Stimulated activated CD4-positive, alpha-beta T cell treated with anti-CD3 and anti-CD28 coated beads, TNF-alpha, amount 100 ng/mL, for 1 hour (primary cell): ENCODE measurements around the gene PCCA.

Experiments used
- DNase-seq, 3 donors: peaks; one replicate each; pipeline ENCODE4 v3.0.0-alpha.2; 2020; ENCODE audit warnings: low read depth in 3 of 3, low spot score in 1 of 3

PCCA gene

GRCh38 chr13:100536643-100537180, 447.8 kb downstream of the PCCA start:
- DNase-seq = no peak

DNA sequence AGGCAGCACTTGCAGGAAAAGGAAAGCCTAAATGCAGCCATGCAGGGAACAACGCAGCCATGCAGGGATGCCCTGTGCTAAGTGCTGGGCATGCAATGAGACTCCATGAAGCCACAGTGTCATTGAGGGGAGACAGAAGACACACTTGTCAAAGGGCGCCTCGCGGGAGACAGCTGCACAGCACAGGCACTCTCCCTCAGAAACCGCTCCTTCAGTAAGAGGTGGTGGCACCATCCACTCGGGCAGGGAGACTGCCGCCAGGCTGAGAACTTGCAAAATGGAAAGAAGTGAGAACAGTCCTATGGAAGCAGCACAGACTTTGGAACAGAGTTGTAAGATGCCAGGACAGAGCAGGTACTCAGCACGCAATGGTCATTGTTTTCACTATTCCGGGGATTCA, 448.6 kb downstream of the PCCA start:
- DNase-seq = no peak

- no peak for DNase-seq
These were observed 449.1 kb downstream of the PCCA start for GRCh38 chr13:100537951-100538462.

DNA sequence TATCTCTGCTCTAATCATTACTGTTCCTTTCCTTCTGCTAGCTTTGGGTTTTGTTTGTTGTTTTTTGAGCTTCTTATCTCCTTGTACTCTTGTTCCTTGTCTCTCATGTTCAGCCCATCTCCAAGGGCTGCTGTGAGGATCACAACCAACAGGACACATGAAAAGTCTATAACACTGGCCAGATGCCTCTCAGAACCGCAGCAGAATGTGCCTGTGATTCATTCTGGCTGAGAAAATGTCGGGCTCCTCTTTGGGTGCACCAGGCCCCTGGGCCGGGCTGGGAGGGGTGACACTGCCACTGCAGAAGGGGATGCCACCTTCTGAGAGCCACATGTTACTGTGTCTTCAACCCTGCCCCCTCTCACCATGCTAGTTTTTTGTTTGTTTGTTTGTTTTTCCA, 451.7 kb downstream of the PCCA start:
- DNase-seq = no peak

- DNase-seq = no peak
These were observed 453.3 kb downstream of the PCCA start for GRCh38 chr13:100541897-100542825.

GRCh38 chr13:100542826-100543156, 453.9 kb downstream of the PCCA start:
- DNase-seq = no peak

DNA sequence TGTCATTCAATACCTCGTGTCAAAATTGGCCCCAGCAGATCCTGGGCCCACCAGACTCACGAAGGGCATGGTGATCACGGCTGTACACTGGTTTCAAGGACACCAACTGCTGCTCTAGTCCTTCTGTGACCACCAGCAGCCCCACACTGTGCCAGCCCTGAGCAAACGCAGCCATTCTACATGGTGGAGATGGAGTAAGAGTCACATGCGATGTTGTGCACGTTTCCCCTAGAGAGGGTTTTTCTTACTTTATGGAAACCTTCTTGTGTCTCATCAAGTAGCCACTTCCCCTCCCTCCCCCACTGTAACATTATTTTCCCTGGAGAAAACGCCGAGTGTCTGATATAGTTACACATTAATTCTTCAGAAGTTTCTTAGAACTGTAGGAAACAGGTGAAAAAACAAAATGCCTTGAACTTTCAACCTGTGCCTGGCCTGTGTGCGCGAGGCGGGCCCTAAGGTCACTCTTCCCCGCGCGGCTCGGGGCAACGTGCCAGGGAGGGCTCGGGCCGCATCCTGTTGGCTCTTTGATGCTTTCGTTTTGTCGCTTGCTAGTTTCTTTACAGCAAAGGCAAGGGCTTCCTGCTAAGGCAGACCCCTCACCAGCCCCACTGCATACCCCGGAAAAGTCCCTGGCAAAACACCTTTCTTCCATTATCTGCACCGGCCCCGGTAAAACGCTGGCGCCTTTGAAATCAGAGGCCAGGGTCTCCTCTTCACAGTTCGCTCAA, 455.1 kb downstream of the PCCA start:
- no peak for DNase-seq

- no peak for DNase-seq
These were observed 456.2 kb downstream of the PCCA start for GRCh38 chr13:100544866-100545683.

DNA sequence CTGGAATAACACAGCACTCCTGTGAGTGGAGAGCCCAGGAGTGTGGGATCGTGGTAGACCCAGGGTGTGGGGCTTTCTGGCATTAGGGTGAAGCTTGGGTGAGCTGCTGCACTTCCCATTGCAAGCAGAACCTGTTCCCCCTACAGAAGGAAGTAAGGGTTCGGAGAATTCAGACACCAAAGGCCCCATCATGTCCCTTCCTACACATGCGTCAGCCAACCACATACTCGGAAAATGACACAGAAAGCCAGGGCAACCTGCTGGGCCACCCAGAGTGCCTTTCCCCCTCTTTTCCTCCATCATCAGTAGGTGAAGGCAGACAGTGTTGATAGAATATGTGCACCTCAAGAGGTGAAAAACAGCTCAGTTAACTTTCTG, 456.8 kb downstream of the PCCA start:
- no peak for DNase-seq

DNA sequence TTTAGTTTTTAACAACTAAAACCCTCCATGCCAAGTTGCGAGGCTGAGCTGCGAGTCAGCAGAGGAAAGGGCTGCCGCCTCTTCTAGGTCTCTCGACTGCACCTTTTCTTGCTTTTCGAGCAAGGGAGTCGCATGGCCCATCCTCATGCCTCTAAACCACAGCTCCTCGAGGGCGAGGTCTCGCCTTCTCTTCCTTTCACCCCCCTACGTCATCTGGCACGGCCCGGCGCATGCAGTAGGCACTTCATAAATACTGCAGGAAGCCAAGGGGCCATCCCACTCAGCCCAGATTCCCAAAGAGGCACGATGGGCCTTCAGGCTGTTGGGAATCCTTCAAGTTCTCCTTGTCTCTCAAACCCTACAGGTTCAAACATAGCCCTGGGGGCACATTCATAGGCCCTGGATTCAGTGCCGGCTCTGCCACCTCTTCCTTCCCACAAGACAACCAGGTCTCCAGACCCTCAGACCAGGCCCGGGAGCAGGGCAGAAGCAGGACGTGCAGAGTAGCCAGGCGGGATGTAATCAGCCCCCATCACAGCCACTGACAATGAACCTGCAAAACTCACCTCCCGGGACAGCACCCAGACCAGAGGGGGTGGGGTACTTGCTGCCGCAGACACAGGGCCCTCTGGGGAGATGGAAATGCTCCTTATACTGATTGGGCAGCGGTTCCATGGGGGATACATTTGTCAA, 458.0 kb downstream of the PCCA start:
- no peak for DNase-seq

DNA sequence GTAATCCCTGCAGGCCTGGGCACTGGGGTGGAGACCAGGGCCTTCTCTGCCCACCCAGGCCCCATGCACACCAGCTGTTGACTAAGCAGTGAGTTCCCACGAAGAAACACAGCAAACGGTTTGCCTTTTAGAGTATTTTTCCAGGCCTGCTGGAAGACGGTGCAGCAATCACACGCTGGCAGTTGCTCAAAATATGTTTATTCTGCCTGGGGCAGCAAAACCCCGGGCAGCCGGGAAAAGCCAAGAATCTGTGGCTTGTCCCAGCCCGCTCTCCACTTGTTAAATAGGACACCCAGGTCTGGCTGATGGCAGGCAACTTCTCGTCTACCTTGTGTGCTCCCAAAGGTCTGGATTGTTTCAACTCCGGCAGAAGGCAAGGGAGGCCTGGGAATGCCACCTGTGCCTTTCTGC, 458.9 kb downstream of the PCCA start:
- no peak for DNase-seq

- no peak for DNase-seq
These were observed 460.4 kb downstream of the PCCA start for GRCh38 chr13:100549316-100549715.

GRCh38 chr13:100552755-100553154, 463.9 kb downstream of the PCCA start:
- DNase-seq = no peak

DNA sequence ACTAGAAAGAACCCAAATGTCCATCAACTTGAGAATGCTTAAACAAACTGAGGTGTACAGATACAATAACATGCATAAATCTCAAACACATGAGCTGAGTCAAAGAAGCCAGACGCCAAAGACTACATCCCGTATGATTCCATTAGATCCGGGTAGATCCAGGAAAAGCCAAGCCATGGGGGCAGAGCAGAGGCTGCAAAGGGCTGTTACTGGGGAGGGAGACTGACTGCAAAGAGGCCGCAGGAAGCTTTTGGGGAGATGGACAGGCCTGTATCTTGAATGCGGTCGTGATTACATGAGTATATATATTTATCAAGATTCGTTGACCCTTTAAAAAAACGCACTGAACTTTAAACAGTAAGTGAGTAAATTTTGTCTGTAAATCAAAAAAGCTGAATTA, 471.0 kb downstream of the PCCA start:
- no peak for DNase-seq

DNA sequence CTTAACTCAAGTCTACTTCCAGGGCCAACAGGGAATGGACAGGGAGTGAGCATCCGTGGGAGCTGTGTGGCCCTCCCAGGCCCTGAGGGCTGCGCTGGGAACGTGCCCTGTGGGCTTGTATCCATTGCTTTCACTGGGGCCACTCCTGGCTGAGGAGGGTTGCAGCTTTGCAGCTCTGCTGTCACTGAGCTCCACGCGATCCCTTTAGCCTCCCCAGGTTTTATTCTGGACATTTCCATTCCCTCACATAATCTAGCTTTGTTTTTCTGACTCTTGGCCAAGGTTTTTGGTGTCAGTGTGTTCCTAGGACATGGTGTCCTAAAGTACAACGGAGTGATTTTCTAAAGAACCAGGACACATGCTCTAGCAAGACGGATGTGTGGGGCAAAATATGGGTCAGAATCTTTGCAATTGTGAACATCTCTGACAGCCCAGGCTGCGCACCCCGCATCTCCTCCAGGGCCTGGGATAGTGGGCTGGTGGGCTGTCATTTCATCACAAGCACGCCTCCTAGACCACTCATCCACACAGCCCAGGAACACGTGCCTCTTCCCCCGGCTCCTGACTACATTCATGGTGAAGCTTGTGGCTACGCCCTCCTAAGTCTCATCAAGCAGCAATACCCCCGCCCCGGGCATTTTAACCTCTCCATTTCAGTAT, 471.7 kb downstream of the PCCA start:
- DNase-seq = no peak

- DNase-seq = no peak
These were observed 472.2 kb downstream of the PCCA start for GRCh38 chr13:100561158-100561499.

GRCh38 chr13:100561599-100562204, 472.8 kb downstream of the PCCA start:
- no peak for DNase-seq

DNA sequence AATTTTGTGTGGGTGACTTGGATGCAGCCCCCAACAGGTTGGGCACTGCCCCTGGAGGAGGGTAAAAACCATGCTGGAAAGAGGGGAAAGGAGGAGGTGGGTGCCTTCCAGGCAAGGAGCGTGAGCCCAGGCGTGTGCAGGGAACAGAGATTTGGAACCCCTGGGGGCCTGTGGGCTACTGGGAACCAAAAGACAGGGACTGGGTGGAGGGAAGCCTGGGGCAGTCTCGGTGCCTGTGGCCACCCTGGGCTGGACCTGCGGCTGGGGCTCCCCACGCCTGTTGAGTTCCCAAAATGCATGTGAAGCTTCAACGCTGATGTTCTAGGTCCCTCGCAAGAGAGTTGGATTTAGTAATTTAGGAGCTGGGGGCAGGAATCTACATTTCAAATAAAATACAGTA, 474.9 kb downstream of the PCCA start:
- DNase-seq = no peak

GRCh38 chr13:100564444-100565223, 475.7 kb downstream of the PCCA start:
- no peak for DNase-seq
